ENCODE measurements around the gene ZNF608.

ZNF608 gene

DNA sequence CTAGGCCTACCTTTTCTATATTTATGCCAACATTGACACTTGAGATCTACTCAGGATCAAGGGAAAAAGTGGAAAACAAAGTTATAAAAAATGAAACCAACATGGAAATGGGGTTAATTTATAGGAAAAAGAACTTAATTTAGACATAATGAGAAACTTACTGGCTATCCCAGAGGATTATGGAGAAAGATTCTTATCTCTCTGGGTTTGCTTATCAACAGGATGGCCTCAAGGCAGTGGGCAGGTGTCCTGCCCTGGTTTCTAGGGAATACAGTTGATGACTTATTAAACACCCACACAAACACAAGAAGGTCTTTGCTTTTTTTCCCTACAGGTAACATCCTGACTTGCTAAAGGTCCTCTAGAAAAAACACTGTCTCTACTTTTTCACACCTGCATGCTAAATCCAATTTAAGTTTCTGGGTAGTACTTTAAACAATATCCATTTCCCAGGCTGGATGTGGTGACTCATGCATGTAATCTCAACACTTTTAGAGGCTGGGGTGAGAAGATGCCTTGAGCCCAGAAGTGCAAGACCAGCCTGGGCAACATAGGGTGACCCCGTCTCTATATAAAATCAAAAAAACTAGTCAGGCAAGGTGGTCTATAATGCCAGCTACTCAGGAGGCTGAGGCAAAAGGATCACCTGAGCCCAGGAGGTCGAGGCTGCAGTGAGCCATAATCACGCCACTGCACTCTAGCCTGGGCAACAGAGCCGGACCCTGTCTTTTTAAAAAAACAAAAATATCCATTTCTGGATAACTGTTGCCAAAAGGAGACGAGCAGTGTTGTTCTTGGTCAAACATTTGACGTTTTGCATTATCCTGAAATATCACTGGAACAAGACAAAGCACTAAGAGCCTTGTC, 6.6 kb upstream of the ZNF608 start:
- no peak for DNase-seq

DNA sequence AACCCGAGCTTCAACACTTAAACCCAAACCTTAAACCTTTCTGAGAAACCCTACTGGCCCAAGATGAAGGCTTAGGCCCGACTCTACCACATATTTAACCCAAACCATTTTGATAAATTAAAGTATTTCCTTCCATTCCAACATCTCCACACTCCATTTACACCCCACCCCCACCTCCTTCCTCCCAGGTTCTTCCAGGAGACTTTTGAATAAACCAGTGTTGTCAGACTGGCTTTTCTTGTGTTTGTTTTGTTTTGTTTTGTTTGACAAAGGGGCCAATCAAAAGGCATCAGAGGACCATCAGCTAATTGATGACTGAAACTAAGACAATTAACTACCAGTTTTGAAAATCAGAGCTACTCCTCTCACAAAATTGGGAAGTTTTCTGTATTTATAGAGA, 4.6 kb upstream of the ZNF608 start:
- DNase-seq: no peak

DNA sequence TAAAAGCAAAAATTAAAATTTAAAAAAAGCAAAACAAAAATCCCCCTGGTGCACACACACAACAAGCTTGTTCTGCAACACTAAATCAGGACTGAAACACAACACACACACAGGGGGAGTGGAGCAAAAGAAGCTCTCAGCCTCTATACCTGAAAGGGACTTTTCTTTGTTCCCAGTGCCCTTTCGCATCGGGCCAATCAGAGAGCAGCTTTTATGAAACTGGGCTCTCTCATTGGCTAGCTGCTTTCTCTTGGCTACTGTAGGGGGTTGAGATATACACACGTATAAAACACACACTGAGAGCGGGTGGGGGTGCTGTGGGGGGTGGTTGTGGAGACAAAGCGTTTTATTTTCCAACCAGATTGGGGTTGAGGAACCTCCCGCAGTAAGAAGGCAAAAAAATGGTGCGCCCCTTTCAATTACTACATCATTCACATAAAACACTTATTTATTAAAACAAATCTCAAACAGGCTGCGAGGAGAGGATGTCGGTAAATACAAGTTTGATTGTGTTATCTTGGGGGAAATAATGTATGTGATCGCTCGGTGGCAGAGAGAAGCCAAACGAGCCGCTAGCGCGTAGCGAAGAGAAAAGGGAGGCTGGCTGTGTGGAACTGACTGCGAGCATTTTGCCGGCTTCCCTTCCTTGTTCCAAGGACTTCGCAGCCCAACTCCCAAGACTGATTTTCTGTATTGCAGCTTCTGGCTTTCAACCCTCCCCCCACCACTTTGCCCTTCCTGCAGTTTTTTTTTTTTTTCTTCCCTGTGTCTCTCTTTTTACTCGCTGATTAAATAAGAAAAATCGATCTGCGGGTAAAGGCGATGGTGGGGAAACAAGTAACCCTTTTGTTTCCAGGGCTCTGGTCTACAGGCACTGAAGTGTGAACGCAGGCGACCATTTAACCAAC, 2.5 kb upstream of the ZNF608 start:
- DNase-seq: peak; percentile 20 to 46

DNA sequence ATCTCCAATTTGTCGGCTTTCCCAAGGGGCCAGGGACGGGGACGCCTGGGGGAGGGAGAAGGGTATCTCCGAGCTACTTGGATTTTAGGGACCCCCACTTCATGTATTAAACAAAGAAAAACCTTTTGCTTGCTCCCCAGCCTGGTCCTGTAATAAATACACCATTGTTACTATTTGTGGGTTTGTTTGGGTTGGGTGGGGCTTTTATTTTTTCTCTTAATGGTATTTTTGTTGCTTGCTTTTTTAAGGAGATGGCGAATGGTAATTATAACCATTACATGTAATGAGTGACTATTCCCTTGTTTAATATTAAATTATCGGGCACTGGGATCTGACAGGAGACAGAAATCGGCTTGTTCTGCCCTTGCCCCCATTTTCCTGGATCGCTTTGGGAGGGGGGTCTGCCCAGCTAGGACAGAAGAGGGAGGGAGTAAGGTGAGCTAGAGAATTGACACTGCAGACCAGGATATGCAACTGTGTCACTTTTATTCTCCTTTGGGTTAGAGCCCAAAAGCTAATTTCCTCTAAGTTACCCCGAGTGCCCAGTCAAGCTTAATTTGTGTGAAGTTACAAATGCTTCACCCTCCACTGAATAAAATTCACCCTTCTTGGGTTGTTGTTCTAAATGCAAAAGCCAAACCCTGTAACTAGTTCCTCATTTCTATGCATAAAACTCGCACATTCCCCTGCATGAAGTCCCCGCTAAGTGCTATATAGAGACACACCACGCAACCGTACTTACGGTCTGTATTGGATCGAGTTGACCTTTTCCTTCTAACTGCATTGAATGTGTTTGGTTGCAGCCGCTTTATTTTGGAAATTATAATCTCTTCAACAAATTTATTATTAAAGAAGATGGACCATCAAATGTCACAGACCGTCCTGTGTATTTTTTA, 1.6 kb upstream of the ZNF608 start:
- peak; percentile 18 to 42 for DNase-seq

DNA sequence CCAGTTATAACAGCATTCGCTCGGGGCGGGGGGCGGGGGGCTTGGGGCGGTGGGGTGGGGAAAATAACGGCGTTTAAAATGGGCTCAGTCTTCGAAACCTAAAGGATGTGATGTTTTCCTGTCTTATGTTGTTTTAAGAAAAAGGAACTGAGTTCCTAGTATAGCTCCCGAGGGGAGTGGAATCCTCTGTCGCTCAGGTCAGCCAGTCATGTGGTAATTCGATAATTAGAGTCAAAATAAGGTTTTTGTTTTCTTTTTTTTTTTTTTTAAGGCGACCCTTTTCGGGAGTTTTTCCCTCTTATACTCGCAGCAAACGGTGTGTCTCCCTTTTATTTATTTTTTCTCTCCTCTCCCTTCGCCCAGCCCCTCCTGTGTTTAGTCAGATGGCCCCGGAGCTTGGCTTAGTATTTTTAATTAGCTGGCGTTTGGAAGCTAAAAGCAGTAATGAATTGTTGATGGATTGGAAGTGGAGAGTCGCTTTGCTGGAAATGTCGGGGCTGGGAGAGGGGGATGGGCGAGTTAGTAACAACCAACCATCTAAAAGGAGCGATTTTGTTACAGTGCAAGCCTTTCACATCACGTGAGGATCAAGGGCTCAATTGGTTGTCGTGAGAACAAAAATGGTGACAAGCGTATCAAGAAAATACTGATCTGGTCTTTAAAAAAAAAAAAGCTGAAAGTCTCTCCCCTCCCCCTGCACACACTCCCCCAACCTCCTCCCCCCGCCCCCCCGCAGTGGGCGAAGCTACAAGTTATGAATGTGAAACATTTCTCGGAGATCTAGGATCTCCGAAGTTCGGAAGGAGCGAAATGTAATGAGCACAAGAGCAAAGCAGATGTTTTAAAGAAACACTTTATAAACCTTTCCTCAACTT, 714 bp upstream of the ZNF608 start:
- peak in 1 of 2 donors; percentile 14 for DNase-seq

DNA sequence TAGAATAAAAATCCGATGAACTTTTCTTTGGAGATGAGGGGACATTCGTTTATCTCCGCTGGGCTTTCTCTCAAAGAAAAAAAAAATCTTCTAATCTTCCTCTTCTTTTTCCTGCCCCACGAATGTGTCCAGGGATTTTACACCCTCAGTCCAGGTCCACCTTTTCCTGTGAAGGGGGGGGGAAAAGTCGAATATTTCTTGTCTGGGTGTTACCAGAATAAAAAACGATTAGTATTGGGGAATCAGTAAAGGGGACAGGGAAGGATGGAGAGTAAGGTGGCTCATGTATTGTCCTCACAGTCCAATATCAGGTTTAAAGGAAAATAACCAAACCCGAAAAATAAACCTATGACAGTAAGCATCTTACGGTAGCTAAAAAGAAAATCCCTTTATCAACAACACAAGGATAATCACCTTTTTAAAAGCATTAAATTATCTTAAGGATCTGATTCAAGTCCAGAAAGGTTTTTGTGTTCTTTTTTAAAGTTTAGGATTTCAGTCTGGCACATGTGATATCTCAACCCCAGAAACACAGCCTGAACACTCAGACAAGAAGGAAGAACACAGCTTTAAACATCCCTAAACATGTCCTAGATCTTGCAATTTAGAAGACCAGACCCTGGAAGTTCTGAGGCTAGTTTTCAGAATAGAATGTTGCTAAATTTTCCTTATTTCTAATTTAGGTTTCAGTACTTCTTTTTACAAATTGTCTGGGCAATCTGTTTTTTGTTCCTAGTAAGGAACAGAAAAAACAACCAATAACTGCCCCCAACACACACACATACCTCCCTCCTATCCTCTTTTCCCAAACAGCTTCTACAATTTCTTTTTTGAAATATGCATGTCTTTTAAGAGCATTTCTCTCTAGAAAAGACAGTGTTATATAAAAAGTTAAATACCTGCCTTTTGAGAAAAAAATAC, 1.2 kb downstream of the ZNF608 start:
- no peak for DNase-seq

DNA sequence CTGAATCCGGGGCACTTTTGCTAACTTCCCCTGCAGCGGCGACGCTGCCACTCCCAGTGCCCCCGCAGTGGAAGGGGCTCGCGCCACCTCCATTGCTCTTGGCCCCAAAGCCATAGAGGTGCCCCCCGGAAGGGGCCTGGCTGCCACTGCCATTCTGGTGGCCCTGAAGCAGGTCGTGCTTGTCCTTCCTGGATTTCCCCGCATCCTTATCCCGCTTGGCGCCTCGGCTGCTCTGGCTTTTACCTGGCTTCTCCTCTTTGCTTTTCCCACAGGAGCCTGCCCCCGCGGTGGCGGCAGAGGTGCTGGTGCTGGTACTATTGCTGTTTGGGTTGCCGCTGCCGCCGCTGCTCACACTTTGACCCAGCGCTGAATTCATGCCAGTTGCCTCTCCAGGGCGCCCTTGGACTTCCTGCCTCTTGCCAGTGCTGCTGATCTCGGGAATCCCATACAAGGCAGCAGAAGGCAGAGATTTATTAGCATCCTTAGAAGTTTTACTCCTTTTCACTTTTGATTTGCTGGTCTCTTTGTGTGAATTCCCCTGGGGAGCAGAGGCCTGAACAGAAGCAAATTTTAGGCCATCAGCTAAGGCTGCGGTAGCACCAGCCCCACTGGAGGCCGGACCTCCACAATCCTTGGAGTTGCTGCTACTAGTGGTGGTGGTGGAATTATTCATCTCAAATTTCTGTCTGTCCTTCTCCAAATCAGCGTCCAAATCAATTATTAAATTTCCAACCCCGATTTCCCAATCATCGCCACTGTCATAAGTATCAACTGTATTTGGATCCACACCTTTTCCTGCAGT, 2.1 kb downstream of the ZNF608 start:
- DNase-seq: peak in 1 of 2 donors; percentile 8

DNA sequence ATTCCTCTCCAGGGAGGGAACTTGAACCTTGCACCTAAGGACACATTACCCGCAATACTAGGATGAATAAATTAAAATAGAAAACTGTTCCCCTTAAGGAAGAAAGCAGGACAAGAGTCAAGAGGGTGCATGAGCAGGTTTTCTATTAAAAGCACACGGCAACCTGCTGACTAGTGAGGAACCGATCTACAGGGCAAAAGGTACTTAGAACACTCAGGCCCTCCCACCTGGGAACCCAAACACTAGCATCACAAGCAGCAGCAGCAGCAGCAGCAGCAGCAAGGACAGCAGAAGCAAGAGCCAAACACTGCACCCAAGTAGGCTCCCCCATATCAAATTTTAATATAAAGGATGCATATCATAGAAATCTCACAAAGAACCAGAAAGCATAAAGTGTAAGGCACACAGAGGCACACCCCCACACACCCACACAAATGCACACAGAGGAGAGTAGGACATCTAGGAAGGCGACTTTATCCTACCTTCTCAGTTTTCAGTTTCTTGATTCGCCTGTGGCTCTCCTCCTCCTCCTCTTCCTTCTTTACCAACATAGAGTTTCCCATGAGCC, 2.8 kb downstream of the ZNF608 start:
- DNase-seq: no peak

DNA sequence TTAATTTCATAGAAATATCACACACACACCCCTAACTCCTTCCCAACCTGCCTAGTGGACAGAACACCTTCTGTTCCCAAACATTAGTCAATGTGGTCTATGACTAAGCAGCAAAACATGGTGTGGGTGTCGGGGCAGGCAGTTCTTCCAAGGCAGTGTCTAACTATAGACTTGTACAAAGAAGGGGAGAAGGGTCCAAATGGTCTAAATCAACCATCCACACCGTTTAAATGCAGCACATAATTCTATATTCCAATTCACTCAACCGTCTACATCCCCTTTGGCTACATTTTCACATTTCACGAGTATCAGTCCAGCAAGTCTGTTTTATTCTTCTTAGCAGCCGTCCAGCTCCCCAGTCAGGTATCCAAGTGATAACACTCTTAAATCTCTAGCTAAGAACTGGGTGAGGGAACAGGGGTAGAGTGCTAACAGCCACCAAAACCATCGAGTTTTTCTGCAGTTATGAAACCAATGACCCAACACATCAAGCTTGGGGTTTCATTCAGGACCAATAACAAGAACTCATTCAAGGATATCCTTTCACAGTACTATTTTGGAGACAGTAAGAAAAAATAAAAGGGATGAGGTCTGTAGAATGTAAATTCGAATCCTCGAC, 3.3 kb downstream of the ZNF608 start:
- DNase-seq: peak in 1 of 2 donors; percentile 20

DNA sequence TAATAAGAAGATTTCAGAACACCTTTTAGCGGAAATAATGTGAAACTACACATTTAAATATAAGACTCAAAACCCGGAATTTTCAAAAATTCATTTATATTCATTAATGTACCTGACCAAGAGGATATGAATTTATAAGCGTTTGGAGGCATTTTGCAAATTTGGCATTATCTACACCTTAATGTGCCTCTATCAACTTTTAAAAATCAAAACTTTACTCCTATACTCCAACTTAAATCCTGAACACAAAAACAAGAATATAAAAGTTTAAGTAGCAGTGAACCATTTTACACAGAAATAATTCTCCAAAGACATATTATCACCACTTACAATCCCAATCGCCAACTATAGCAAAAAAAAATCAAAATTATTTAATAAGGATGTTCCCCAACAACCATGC, 3.9 kb downstream of the ZNF608 start:
- DNase-seq: no peak

DNA sequence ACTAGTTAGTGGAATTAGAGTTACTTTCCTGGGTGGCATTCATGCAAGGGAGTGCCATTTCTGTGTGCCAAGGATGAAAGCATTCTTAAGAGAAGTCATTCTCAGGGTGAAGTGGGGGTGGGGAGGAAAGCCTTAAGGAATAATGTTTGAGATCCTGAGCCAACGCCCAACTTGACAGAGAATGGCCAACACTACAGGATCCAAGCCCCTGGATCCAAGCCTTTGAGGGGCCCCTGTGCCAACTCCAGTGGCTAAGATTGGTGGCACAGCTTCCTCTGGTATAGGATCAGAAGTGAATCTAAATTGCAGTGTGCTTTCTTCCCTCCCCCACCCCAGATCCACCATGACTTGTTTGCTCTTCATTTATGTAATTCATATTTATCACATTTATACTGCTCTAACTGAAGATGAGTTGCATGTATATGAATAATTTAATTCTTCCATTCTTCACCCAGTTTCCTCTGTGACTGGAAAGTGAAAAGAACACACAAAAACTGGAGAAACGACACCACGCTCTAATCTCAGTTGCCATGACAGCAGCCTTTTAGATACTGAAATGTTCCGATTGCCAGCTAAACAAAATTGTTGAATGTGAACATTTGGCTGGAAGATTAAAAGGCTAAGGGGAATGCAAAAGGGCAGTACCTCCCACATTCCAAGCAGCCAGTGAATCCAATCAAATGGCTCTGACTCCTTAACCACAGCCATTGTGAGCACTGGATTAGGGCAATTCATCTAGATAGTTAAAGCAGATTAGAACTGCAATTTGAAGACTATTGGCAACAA, 4.5 kb downstream of the ZNF608 start:
- no peak for DNase-seq

DNA sequence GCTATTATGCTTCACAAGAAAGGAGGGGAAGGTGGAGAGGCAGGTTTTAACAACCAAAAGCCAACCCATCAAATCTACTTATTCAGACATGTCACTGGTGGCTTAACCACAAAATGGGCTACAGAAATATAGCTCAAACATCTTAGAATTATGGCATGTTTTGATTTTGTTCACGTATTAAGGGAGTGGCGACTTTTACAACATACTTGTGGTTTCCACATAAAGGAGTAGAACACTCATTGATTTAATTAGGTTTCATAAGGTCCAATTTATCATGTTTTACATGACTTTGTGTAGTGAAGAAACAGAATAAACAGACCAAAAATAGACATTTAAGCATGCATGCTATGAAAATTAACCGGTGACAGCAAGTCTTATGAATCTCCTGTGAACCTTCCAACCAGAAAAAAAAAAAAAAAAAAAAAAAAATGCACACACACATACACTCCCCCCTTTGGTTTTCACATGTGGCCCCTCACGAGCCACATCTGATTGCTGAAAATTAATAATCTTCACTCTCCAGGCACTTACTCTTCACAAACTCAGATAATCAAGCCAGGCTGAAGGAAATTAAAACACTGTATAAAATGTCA, 5.4 kb downstream of the ZNF608 start:
- DNase-seq: no peak

DNA sequence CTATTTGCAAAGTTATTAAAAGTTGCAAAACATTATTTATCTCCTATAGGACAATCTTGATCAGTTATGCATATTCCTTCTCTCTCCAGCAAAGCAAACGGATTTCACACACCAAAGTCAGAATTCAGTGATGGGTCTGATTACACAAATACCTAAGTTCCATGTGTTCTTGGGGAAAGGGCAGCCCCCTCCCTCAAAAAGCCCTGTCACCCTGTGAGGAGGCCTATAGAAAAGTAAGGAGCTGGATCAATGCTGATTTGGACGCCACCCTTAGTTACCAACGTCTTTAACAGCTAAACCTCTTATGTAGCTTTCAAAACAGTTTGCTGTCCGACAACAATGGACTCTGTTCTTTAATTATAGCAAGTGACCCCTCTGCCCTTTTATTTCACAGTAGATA, 6.4 kb downstream of the ZNF608 start:
- DNase-seq: no peak

DNA sequence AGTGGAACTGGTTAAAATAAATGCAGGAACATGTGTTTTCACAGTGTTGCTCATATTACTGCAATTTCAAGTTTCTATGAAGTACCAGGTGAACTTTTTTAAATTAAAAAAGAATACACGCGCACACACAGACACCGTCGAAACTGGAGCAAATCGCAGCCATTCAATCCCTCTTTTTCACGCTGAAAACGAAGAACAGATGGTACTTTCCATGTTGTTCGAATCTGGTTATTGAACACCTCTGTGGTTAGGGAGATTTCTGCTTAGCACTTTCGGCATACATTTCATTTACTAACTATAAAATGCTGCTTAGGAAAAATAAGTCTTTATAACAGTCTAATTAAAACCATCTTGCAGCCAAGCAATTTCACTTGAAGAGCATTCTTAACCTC, 6.8 kb downstream of the ZNF608 start:
- DNase-seq: no peak

DNA sequence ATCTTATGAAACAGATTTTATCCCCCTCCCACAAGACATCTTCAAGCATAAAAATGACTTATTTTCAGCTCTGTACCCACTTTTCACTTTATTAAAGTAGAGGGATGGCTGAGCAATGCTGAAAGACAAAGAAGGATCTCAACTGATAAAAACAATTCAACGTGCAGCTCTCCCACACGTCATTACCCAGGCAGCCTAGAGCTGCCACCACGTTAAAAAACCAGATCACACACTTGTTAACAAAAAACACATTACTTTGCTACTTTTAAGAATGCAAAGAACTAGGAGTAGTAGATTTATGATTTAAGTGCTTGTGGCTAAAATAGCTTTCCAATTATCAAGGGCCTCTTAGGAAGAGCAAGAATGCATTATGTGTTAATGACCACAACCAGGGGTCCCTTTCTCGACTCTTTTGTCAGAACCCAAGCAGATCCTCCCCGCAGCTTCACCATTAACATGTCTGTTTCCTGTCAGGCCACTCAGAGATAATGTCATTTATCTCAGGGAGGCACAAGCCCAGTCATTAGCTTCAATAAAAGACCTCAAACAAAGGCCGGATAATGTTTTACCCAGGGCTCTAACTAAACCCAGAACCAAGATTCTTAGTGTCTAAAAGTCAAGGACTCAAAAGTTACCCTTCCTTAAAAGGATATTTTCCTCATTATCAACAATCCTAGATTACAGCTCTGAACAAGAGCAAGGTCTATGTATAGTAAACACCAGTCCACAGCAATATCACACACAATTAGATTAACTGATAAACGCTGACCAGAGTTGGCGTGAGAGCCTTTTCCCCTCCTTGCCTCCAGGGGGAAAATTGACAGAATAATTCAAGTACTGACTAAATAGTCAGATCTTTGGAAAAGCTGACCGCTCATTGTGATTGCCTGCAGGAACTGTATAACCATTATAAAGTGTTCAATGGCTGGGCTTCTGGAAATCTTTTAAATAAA, 7.5 kb downstream of the ZNF608 start:
- no peak for DNase-seq

DNA sequence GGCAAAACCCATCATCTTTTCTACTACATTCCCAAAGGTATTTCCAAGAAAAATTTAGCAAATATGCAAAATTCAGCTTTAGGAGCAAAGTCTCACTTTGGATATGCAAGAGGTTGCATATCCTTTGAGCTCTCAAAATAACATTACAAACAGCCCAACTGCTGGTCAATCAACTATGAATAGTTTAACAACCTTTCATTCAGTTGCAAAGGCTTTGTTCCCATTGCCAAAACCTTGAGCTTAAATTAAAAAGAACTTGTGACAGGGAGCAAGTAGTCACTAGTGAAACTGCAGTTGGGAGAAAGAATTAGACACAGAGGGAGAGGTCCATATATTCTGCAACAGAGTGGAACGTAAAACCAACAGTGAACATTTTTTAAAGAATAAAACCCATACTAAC, 8.8 kb downstream of the ZNF608 start:
- no peak for DNase-seq
